NCI-H1092 treated with DMSO at 0.1 percent for 48 hours (cell line): Measurements from ENCODE around the gene RDH13.
"Not testable (repeated sequence)": the region's sequence is repeated elsewhere in the genome, so short reads cannot be mapped to it uniquely, and the experiment has no call there.

Experiments
- DNase-seq: peaks from one replicate; lab custom pipeline; 2025; lab: John Stamatoyannopoulos, UW

Gene RDH13

GRCh38 chr19:55015126-55015525, 47.8 kb downstream of the RDH13 start:
- no peak for DNase-seq

GRCh38 chr19:55014714-55015113, 48.2 kb downstream of the RDH13 start:
- no peak for DNase-seq

- DNase-seq = no peak
Observed at GRCh38 chr19:55013596-55013995, 49.4 kb downstream of the RDH13 start.

DNA sequence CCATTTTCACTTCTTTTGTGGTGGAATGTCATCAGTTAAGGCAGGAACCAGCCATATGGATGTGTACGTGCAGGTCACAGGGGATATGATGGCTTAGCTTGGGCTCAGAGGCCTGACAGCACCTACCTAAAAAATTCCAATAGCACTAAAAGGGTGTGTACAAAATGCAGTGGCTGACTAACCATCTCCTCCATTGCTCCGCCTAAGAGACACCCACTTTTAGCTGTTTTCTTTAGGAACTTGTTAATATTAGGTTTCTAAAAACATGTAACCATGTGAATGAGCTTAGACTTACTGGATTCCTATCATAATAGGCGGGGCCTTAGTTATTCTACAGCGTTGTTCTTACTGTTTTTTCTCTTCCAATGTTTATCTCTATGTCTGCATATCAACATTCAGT, 50.6 kb downstream of the RDH13 start:
- DNase-seq = no peak

DNA sequence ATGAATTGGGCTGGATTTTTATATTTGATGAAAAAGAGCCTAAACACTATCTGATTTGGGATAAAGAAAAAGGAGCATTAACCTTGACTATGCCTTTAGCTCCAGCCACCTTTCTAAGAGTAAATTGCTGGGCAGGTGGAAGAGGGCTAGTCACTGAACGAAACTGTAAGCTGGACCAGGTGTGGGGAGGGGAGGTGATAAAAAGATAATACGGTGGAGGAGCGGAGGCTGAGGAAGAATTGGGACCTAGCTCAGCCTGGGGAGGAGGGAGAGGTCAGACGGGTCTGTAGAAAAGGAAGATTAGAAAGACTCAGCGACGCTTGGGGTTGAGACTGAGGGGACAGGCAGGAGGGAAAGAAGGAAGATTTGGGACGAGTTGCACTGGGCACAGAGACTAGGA, 52.4 kb downstream of the RDH13 start:
- not testable (repeated sequence) for DNase-seq

DNA sequence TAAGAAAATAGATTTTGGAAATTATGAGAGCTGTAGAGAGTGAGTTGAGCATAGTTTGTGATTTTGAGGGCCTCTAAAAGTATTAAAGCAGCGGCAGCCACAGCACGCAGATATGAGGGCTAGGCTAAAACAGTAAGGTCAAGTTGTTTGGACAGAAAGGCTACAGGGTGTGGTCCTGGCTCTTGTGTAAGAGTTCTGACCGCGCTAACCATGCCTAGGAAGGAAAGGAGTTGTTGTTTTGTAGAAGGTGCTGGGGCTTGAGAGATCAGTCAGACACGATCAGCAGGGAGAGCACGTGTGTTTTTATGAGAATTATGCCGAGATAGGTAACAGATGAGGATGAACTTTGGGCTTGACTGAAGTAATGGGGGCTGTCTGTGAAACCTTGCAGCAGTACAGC, 54.2 kb downstream of the RDH13 start:
- DNase-seq = not testable (repeated sequence)

DNA sequence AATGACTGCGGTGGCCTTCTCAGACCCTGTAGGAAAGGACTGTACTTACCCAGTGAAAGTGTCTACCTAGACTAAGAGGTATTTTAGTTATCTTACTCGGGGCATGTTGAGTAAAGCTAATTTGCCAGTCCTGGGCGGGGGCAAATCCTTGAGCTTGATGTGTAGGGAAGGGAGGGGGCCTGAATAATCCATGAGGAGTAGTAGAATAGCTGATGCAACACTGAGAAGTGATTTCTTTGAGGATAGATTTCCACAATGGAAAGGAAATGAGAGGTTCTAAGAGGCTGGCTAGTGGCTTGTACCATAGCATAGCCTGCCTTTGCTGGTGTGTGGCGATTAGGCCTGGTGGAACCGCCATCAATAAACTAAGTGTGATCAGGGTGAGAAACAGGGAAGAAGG, 54.8 kb downstream of the RDH13 start:
- not testable (repeated sequence) for DNase-seq

GRCh38 chr19:55007537-55007936, 55.4 kb downstream of the RDH13 start:
- not testable (repeated sequence) for DNase-seq

GRCh38 chr19:55006795-55007194, 56.2 kb downstream of the RDH13 start:
- not testable (repeated sequence) for DNase-seq

DNA sequence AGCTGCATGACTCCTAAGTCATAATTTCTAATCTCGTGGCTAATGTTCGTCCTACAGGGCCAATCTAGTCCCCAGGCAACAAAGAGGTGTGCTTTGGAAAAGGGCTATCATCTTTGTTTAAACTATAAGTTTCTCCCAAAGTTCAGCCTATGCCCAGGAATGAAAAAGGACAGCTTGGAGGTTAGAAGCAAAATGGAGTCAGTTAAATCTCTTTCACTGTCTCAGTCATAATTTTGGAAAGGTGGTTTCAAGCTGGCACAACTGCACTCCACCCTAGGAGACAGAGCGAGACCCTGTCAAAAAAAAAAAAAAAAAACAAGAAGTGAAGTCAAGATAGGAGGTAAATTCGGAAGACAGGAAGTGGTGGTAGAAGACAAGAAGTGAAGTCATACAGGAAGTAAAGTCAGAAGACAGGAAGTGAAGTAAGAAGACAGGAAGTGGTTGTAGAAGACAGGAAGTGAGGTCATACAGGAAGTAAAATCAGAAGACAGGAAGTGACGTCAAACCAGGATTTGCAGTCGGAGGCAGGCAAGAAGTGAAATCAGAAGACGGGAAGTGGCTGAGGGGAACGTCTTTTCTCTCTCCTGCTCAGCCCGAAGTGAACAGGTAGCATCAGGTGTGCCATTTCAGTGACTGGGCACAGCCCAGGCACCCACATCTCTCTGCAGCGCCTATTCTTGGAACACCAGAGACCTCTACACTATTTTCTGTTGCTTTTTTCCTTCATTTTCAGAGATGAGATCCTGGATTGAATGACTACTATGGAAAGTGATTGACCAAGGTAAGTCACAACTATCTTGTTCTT, 57.1 kb downstream of the RDH13 start:
- DNase-seq = no peak

- DNase-seq = no peak
Observed at GRCh38 chr19:55000761-55001160, 62.2 kb downstream of the RDH13 start.

DNA sequence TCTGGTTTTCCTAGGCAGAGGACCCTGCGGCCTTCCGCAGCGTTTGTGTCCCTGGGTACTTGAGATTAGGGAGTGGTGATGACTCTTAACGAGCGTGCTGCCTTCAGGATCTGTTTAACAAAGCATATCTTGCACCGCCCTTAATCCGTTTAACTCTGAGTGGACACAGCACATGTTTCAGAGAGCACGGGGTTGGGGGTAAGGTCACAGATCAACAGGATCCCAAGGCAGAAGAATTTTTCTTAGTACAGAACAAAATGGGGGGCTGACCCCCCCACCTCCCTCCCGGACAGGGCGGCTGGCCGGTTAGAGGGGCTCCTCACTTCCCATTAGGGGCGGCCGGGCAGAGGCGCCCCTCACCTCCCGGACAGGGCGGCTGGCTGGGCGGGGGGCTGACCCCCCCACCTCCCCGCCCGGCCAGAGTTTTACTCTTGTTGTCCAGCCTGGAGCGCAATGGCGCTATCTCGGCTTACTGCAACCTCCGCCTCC, 64.2 kb downstream of the RDH13 start:
- DNase-seq = not testable (repeated sequence)

GRCh38 chr19:54995561-54995960, 67.4 kb downstream of the RDH13 start:
- no peak for DNase-seq
